Cardiac fibroblast (primary cell): ENCODE data around the gene IMMP2L.

Experiments
- DNase-seq, 2 donors: peaks; one replicate each; pipeline versions ENCODE4 v3.0.0 to v3.0.0-alpha.2; 2010; ENCODE audit warnings: low read depth in 2 of 2
- H3K4me3 ChIP-seq, 2 donors: replicated peaks in 1 of 2; 1 replicate in 1 of 2; 2 replicates in 1 of 2; pipeline ENCODE4 v1.5.1; 2011; ENCODE audit warnings: low read depth in 2 of 2, low read length in 2 of 2, mild to moderate bottlenecking in 2 of 2, moderate library complexity in 1 of 2
- CTCF ChIP-seq: IDR thresholded peaks from one replicate; pipeline ENCODE4 v1.5.1; 2011; ENCODE audit warnings: low read depth, mild to moderate bottlenecking, low read length, inconsistent platforms

Gene IMMP2L

GRCh38 chr7:110813986-110814385 is 748.3 kb downstream of the IMMP2L start:
- no peak for TF ChIP-seq CTCF
- DNase-seq, result no peak

GRCh38 chr7:110809832-110810231 is 752.5 kb downstream of the IMMP2L start:
- DNase-seq, result no peak
- TF ChIP-seq CTCF, result no peak
- no peak overlapping the region for H3K4me3 ChIP-seq

More at GRCh38 chr7:110813986-110814385, 748.3 kb downstream of the IMMP2L start:
- no peak overlapping the region for H3K4me3 ChIP-seq

GRCh38 chr7:110808361-110808760 is 753.9 kb downstream of the IMMP2L start:
- DNase-seq, result no peak
- TF ChIP-seq CTCF, result no peak
- H3K4me3 ChIP-seq, result no peak overlapping the region

- no peak for DNase-seq
- no peak overlapping the region for H3K4me3 ChIP-seq
- TF ChIP-seq CTCF, result no peak
These were observed 757.8 kb downstream of the IMMP2L start for GRCh38 chr7:110804501-110804900.

- no peak for DNase-seq
- H3K4me3 ChIP-seq, result no peak overlapping the region
- no peak for TF ChIP-seq CTCF
These were observed 758.6 kb downstream of the IMMP2L start for GRCh38 chr7:110803602-110804143.

GRCh38 chr7:110801502-110801901 is 760.8 kb downstream of the IMMP2L start:
- no peak overlapping the region for H3K4me3 ChIP-seq
- no peak for DNase-seq
- no peak for TF ChIP-seq CTCF

GRCh38 chr7:110800984-110801383 is 761.3 kb downstream of the IMMP2L start:
- no peak for TF ChIP-seq CTCF
- no peak overlapping the region for H3K4me3 ChIP-seq
- no peak for DNase-seq
